Stimulated activated CD8-positive, alpha-beta memory T cell treated with anti-CD3 and anti-CD28 coated beads, Interleukin-4, amount 100 ng/mL, for 24 hours (primary cell): ENCODE measurements around the gene TMEM95.
A peak's percentile ranks its signal among the peaks of the same experiment; 100 is the strongest.
"Not testable (repeated sequence)": the region's sequence is repeated elsewhere in the genome, so short reads cannot be mapped to it uniquely, and the experiment has no call there.

Experiments
- DNase-seq: peaks from one replicate; pipeline ENCODE4 v3.0.0-alpha.2; 2020; ENCODE audit warnings: low read depth

Gene TMEM95

GRCh38 chr17:7323731-7324437, 31.1 kb upstream of the TMEM95 start:
- DNase-seq: peak; percentile 57

GRCh38 chr17:7324438-7324779, 30.5 kb upstream of the TMEM95 start:
- no peak for DNase-seq

- no peak for DNase-seq
Observed at GRCh38 chr17:7325031-7325528, 29.9 kb upstream of the TMEM95 start.

GRCh38 chr17:7326186-7326585, 28.8 kb upstream of the TMEM95 start:
- DNase-seq: no peak

GRCh38 chr17:7327056-7327455, 27.9 kb upstream of the TMEM95 start:
- DNase-seq: no peak

GRCh38 chr17:7327501-7327900, 27.5 kb upstream of the TMEM95 start:
- no peak for DNase-seq

GRCh38 chr17:7328009-7328408, 26.9 kb upstream of the TMEM95 start:
- DNase-seq: no peak

- DNase-seq: no peak
Observed at GRCh38 chr17:7328840-7329373, 26.0 kb upstream of the TMEM95 start, which contains the start of gene NEURL4. Gene NEURL4, minus strand, starts transcription at chr17:7329335. Its CDS starts 23 bp downstream, at chr17:7329312.

- peak; percentile 94 for DNase-seq
Observed at GRCh38 chr17:7329374-7329996, 25.5 kb upstream of the TMEM95 start.

GRCh38 chr17:7329997-7330637, 24.8 kb upstream of the TMEM95 start:
- DNase-seq: peak; percentile 75

GRCh38 chr17:7330638-7331015, 24.3 kb upstream of the TMEM95 start:
- DNase-seq: no peak

GRCh38 chr17:7332111-7332510, 22.8 kb upstream of the TMEM95 start:
- DNase-seq: no peak

- not testable (repeated sequence) for DNase-seq
Observed at GRCh38 chr17:7332600-7333069, 22.3 kb upstream of the TMEM95 start.

- DNase-seq: no peak
Observed at GRCh38 chr17:7334938-7335538, 19.9 kb upstream of the TMEM95 start.

- not testable (repeated sequence) for DNase-seq
Observed at GRCh38 chr17:7335765-7336164, 19.2 kb upstream of the TMEM95 start.

GRCh38 chr17:7336240-7337175, 18.4 kb upstream of the TMEM95 start, which contains the start of gene ACAP1:
Gene ACAP1, plus strand, starts transcription at chr17:7336529. Its CDS starts 206 bp downstream, at chr17:7336735.
- peak; percentile 85 for DNase-seq

- DNase-seq: not testable (repeated sequence)
Observed at GRCh38 chr17:7337600-7337999, 17.4 kb upstream of the TMEM95 start.

GRCh38 chr17:7340179-7340578, 14.8 kb upstream of the TMEM95 start:
- DNase-seq: no peak

GRCh38 chr17:7341842-7342241, 13.1 kb upstream of the TMEM95 start:
- no peak for DNase-seq

- DNase-seq: no peak
Observed at GRCh38 chr17:7343250-7343649, 11.7 kb upstream of the TMEM95 start.
